Naive B cell (primary cell): ENCODE data around the gene DNASE1. TPM values are rescaled to one million over a fixed set of nuclear protein-coding genes. Genes with fewer than 3 reads are reported as not detected.

Source experiments
- ATAC-seq, 2 donors: fragments of 150-1000 bp; cut with Tn5 transposase; 2 replicates each; pipeline ENCODE4 v1.10.0; 2021; ENCODE audit warnings: low read depth in 2 of 2, mild to moderate bottlenecking in 2 of 2, moderate library complexity in 2 of 2
- DNase-seq: peaks from one replicate; pipeline ENCODE4 v3.0.0; 2022
- H3K27ac Mint-ChIP-seq, 6 donors: one replicate each; pipeline ENCODE4 v1.8.0; 2020 to 2022; ENCODE audit warnings: mild to moderate bottlenecking in 6 of 6, mixed read lengths in 6 of 6, moderate library complexity in 5 of 6, inconsistent platforms in 2 of 6
- H3K27me3 Mint-ChIP-seq, 3 donors: one replicate each; pipeline ENCODE4 v1.8.0; 2021 to 2022; ENCODE audit warnings: mixed read lengths in 3 of 3, mild to moderate bottlenecking in 1 of 3
- H3K36me3 Mint-ChIP-seq, 2 donors: one replicate each; pipeline ENCODE4 v1.8.0; 2020 to 2022; ENCODE audit warnings: mixed read lengths in 2 of 2, inconsistent platforms in 1 of 2, mild to moderate bottlenecking in 1 of 2
- H3K4me1 Mint-ChIP-seq, 3 donors: one replicate each; pipeline ENCODE4 v1.8.0; 2020 to 2022; ENCODE audit warnings: mixed read lengths in 3 of 3, inconsistent platforms in 1 of 3, mild to moderate bottlenecking in 1 of 3, moderate library complexity in 1 of 3
- H3K4me3 Mint-ChIP-seq, 8 donors: one replicate each; pipeline ENCODE4 v1.8.0; 2020 to 2022; ENCODE audit warnings: mild to moderate bottlenecking in 8 of 8, mixed read lengths in 8 of 8, moderate library complexity in 8 of 8, inconsistent platforms in 2 of 8
- H3K9me3 Mint-ChIP-seq, 7 donors: one replicate each; pipeline ENCODE4 v1.8.0; 2020 to 2022; ENCODE audit warnings: mixed read lengths in 7 of 7, mild to moderate bottlenecking in 5 of 7, inconsistent platforms in 2 of 7, moderate library complexity in 1 of 7
- polyA plus RNA-seq, 6 donors: library from polyadenylated mRNA; unstranded; fragments of 300-500 nt; fragmentation: Illumina TruSeq; gene quantifications; one replicate each; pipeline ENCODE4 v1.2.3, GENCODE V29; 2021; ENCODE audit warnings: low read depth in 6 of 6

The DNASE1 gene
- polyA plus RNA-seq, 6 donors from 2014 or later: 2.5 to 24.4 (median 3.8) TPM; not detected in 1

DNA sequence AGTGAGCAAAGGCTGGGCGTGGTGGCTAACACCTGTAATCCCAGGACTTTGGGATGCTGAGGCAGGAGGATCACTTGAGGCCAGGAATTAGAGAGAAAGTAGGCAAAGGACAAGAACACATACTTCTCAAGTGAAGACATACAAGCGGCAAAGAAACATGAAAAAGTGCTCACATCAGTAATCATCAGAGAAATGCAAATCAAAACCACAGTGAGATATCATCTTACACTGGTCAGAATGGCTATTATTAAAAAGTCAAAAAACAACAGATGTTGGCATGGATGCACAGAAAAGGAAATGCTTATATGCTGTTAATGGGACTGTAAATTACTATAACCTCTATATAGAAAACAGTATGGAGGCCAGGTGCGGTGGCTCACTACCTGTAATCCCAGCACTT lies 30.8 kb upstream of the DNASE1 start:
- ATAC-seq: no peak
- Mint-ChIP-seq H3K36me3 (no peaks in the 10 kb centered on the region), H3K9me3 (no peaks in the 10 kb centered on the region), H3K4me1 (peaks cover 18 to 45% (median 37%) of the 10 kb centered on the region in 3 donors), H3K27me3 (no peaks in the 10 kb centered on the region), H3K4me3 (peak overlapping the region in 2 of 8 donors; percentile 11 to 36), H3K27ac (peak overlapping the region in 3 of 6 donors; percentile 42 to 87 (median 58))
- no peak for DNase-seq

DNA sequence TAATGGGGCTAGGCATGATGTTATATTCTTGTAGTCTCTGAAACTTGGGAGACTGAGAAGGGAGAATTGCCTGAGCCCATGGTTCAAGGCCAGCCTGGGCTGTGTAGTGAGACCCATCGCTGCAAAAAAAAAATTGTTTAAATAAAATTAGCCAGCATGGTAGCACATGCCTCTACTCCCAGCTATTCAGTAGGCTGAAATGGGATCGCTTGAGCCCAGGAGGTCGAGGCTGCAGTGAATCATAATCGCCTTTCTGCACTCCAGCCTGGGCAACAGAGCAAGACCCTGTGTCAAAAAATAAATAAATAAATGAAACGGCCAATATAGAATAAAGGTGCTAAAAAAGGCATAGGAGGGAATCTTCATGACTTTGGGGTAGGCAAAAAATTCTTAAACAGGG lies 29.2 kb upstream of the DNASE1 start:
- H3K4me3 Mint-ChIP-seq: peak overlapping the region in 3 of 8 donors; percentile 41 to 72 (median 55)
- no peaks in the 10 kb centered on the region for H3K27me3 Mint-ChIP-seq
- peak overlapping the region in 2 of 6 donors; percentile 37 to 95 for H3K27ac Mint-ChIP-seq
- H3K4me1 Mint-ChIP-seq: peaks cover 18 to 44% (median 37%) of the 10 kb centered on the region in 3 donors
- H3K9me3 Mint-ChIP-seq: no peaks in the 10 kb centered on the region
- H3K36me3 Mint-ChIP-seq: no peaks in the 10 kb centered on the region
- ATAC-seq (no peak), DNase-seq (no peak)

DNA sequence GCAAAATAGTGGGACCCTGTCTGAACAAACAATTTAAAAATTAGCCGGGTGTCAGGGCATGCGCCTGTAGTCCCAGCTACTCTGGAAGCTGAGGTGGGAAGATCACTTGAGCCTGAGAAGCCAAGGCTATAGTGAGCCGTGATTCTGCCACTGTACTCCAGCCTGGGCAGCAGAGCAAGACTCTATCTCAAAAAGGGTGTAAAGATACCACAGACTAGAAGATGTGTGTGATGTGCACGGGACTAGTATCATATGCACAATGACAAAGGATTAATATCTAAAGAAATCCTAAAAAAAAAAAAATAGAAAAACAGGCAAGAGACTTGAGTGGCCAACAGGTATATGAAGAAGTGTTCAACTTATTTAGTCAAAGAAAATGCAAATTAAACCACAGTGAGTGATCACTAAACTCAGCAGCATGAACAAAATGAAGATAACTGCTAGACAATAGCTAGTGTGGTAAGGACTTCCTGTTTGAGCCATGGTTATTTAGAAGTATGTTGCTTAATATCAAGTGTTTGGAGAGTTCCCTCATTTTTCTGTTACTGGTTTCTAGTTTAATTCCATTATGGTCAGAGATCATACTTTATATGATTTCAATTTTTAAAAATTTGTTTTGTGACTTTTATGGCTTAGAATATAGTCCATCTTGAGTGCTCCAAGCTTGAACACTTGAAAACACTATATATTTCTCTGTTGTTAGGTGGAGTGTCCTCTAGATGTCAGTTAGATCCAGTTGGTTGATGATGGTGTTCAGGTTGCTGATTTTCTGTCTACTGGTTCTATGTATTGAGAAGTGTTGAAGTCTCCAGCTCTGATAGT lies 28.4 kb upstream of the DNASE1 start:
- Mint-ChIP-seq H3K36me3 (no peaks in the 10 kb centered on the region), H3K4me3 (peak overlapping the region in 7 of 8 donors; percentile 26 to 72 (median 41)), H3K4me1 (peaks cover 18 to 44% (median 37%) of the 10 kb centered on the region in 3 donors), H3K27ac (peak overlapping the region; percentile 37 to 95 (median 82)), H3K27me3 (no peaks in the 10 kb centered on the region), H3K9me3 (no peaks in the 10 kb centered on the region)
- DNase-seq (peak; percentile 33), ATAC-seq (peak; percentile 89)

- peak overlapping the region; percentile 73 to 94 (median 90) for H3K27ac Mint-ChIP-seq
- ATAC-seq (peak; percentile 75 to 91), DNase-seq (peak; percentile 37)
- H3K4me3 Mint-ChIP-seq: peak overlapping the region in 5 of 8 donors; percentile 36 to 61 (median 43)
- H3K9me3 Mint-ChIP-seq: no peaks in the 10 kb centered on the region
- H3K4me1 Mint-ChIP-seq: peaks cover 29 to 43% (median 31%) of the 10 kb centered on the region in 3 donors
- no peaks in the 10 kb centered on the region for H3K27me3 Mint-ChIP-seq
- peaks cover 4% of the 10 kb centered on the region in 2 donors for H3K36me3 Mint-ChIP-seq
Measured at GRCh38 chr16:3637371-3637923, 17.0 kb upstream of the DNASE1 start.

DNA sequence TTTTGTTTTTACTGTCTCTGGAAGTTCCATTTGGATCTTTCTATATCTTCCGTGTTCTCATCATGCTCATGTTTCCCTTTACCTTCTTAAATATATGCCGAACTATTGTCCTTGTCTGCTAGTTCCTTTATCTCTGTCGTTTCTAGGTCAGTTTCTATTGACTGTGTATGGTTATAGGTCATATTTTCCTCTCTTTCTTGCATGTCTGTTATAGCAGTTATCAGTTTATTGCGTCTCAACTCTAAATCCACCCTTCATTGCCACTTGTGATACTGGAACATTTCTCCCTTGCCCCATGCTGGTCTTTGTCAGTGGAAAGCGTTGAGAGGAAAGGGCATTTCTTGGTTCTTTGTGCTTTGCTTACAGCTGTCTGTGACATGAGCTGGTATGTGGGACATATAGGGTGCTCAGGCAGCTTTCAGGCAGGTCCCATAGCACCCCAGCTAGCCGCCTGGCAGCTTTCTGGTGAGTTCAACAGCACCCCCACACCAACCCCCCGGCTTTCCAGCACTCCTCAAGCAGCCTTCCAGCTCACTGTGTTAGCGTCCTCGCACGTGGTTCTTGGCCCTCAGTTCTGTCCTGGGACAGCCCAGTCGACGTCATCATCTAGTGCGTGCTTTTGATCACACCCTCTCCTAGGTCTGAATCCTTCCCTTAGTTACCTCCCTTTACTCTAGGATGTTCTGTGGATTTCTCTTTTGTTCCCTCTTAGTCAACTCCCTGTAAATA lies 15.4 kb upstream of the DNASE1 start:
- ATAC-seq (no peak), DNase-seq (no peak)
- Mint-ChIP-seq H3K9me3 (no peaks in the 10 kb centered on the region), H3K36me3 (peaks cover 6 to 7% of the 10 kb centered on the region in 2 donors), H3K4me3 (peak overlapping the region in 1 of 8 donors; percentile 8), H3K27me3 (no peaks in the 10 kb centered on the region), H3K4me1 (peaks cover 25 to 43% (median 31%) of the 10 kb centered on the region in 3 donors), H3K27ac (peak overlapping the region in 1 of 6 donors; percentile 51)

GRCh38 chr16:3640207-3640606 lies 14.3 kb upstream of the DNASE1 start:
- H3K27me3 Mint-ChIP-seq: no peaks in the 10 kb centered on the region
- H3K27ac Mint-ChIP-seq: peak overlapping the region in 1 of 6 donors; percentile 13
- H3K4me1 Mint-ChIP-seq: peaks cover 25 to 43% (median 31%) of the 10 kb centered on the region in 3 donors
- DNase-seq (no peak), ATAC-seq (no peak)
- peak overlapping the region in 1 of 8 donors; percentile 25 for H3K4me3 Mint-ChIP-seq
- H3K36me3 Mint-ChIP-seq: peaks cover 6 to 7% of the 10 kb centered on the region in 2 donors
- H3K9me3 Mint-ChIP-seq: no peaks in the 10 kb centered on the region

- H3K4me3 Mint-ChIP-seq: no peak overlapping the region
- H3K36me3 Mint-ChIP-seq: peaks cover 6 to 7% of the 10 kb centered on the region in 2 donors
- H3K27ac Mint-ChIP-seq: peak overlapping the region in 1 of 6 donors; percentile 20
- H3K4me1 Mint-ChIP-seq: peaks cover 24 to 40% (median 31%) of the 10 kb centered on the region in 3 donors
- H3K9me3 Mint-ChIP-seq: no peaks in the 10 kb centered on the region
- H3K27me3 Mint-ChIP-seq: no peaks in the 10 kb centered on the region
- no peak for ATAC-seq
- DNase-seq: no peak
Measured at GRCh38 chr16:3640632-3641501, 13.6 kb upstream of the DNASE1 start.

DNA sequence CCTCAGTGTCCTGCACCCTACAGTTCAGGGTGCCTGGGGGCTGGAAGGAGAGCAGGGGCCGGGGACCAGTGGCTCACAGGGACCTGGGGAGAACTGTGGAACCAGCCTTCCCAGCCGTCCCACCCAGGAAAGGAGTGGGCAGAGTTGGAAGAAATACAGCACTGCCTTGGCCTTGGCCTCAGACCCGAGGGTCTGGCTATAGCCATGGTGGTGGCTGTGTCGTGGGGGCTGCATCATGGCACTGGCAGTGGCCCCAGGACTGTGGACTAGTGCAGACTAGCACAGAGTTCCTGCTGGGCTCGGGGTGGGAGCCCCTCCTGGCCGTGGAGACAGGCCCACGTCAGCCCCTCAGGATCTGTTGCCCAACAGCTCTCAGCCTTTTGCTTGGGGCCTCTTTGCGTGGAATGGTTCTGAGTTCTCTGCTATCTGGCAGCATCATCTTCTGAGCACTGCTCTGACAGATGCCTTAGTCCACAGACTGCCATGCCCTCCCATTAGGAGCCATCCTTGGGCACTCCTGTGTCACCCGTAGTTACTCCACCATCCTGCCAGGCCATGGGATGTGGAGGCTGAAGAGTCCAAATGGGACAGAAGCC lies 12.6 kb upstream of the DNASE1 start:
- no peaks in the 10 kb centered on the region for H3K27me3 Mint-ChIP-seq
- H3K4me1 Mint-ChIP-seq: peaks cover 20 to 29% (median 21%) of the 10 kb centered on the region in 3 donors
- H3K27ac Mint-ChIP-seq: peak overlapping the region in 1 of 6 donors; percentile 14
- peak overlapping the region in 1 of 8 donors; percentile 60 for H3K4me3 Mint-ChIP-seq
- no peaks in the 10 kb centered on the region for H3K9me3 Mint-ChIP-seq
- ATAC-seq (no peak), DNase-seq (no peak)
- H3K36me3 Mint-ChIP-seq: peaks cover 6 to 7% of the 10 kb centered on the region in 2 donors

DNA sequence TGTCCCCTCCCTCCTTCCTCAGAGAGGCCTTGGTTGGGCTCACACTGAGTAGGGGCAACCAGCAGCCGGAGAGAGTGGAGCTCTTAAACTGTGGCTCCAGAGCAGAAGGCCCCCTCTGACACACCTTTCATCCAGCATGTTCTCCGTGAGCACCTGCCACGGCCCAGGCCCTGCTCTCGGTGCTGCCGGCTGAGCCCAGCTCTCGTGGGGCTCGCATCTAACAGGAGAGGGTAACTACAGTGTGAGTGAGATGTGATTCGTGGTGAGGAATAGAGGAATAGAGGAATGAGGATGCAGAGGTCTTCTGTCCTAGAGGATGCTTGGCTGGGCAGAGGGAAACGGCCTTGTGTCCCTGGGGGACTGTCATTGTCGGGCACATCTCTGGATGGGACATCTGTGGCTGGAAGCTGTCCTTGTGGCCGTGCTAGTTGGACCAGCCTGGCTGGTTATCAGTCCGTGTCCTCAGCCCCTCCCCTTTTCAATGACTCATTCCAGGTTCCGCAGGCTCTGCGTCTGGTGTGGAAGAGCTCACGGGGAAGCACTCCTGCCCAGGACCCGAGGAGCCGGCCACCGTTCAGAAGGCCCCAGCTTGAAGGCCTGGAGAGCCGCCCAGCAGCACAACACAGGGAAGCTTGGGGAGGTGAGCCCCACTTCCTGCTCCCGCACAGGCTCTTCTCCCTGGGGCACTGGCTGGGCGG lies 11.9 kb upstream of the DNASE1 start:
- no peak overlapping the region for H3K4me3 Mint-ChIP-seq
- peaks cover 14 to 23% (median 14%) of the 10 kb centered on the region in 3 donors for H3K4me1 Mint-ChIP-seq
- no peaks in the 10 kb centered on the region for H3K27me3 Mint-ChIP-seq
- H3K27ac Mint-ChIP-seq: peak overlapping the region in 3 of 6 donors; percentile 14 to 87 (median 67)
- peaks cover 6 to 7% of the 10 kb centered on the region in 2 donors for H3K36me3 Mint-ChIP-seq
- no peaks in the 10 kb centered on the region for H3K9me3 Mint-ChIP-seq
- no peak for DNase-seq
- no peak for ATAC-seq

GRCh38 chr16:3643095-3643730 lies 11.3 kb upstream of the DNASE1 start:
- no peak for DNase-seq
- Mint-ChIP-seq H3K4me1 (peaks cover 8 to 16% (median 9%) of the 10 kb centered on the region in 3 donors), H3K9me3 (no peaks in the 10 kb centered on the region), H3K36me3 (peaks cover 6 to 7% of the 10 kb centered on the region in 2 donors), H3K27ac (peak overlapping the region in 1 of 6 donors; percentile 39), H3K27me3 (no peaks in the 10 kb centered on the region), H3K4me3 (no peak overlapping the region)
- ATAC-seq: no peak

DNA sequence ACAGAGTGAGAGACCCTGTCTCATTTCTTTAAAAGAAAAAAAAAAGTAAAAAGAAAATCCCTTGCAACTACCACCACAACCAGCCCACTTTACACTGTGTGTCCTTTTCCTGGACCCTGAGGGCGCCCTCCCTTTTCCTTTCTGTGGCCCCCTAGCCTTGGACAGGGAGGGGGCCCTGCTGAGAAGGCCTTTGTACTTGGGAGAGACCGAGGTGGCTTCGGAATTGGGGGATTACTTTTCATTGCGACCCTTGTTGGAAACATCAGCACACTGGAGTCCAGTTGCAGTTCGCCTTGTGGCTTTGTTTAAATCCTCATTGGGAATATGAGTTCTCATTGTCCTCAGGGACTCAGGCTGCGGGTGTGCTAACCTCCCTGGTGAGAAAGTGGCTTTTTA lies 9.4 kb upstream of the DNASE1 start:
- Mint-ChIP-seq H3K9me3 (no peaks in the 10 kb centered on the region), H3K4me1 (peaks cover 0 to 3% (median 0%) of the 10 kb centered on the region in 3 donors), H3K27me3 (no peaks in the 10 kb centered on the region), H3K27ac (no peak overlapping the region), H3K4me3 (no peak overlapping the region), H3K36me3 (peaks cover 6 to 7% of the 10 kb centered on the region in 2 donors)
- DNase-seq (no peak), ATAC-seq (no peak)
